ENCODE results near the gene DACH2. TPM values are rescaled to one million over a fixed set of nuclear protein-coding genes. Genes with fewer than 3 reads are reported as not detected.

The DACH2 gene
- total RNA-seq, 1 experiment from 2014 or later, result 1.0 TPM

- Histone ChIP-seq H3K9ac (ENCODE audit: extremely low read depth, insufficient read length, low read length) (no peak overlapping the region), H3K79me2 (ENCODE audit: insufficient read depth, low read length) (no peaks in the 10 kb centered on the region), H4K91ac (ENCODE audit: insufficient read length, low read depth, low read length) (no peak overlapping the region), H2AK5ac (ENCODE audit: insufficient read length, low read length) (no peak overlapping the region), H2BK12ac (ENCODE audit: insufficient read length, low read depth, low read length) (no peak overlapping the region), H3K27me3 (ENCODE audit: insufficient read depth, low read length) (no peaks in the 10 kb centered on the region), H3K4ac (ENCODE audit: low read depth, low read length) (no peak overlapping the region), H2BK120ac (ENCODE audit: low read depth, low read length, poor library complexity, severe bottlenecking) (no peak overlapping the region), H2BK15ac (ENCODE audit: low read depth, low read length) (no peak overlapping the region), H2AFZ (ENCODE audit: low read length) (peak overlapping the region; percentile 73), H3K18ac (ENCODE audit: insufficient read length, low read depth, low read length) (no peak overlapping the region), H3K79me1 (ENCODE audit: insufficient read depth, low read depth, low read length, poor library complexity, severe bottlenecking) (no peaks in the 10 kb centered on the region), H3K4me1 (ENCODE audit: insufficient read depth, low read length) (no peaks in the 10 kb centered on the region), H3K27ac (ENCODE audit: insufficient read length, low read depth, low read length) (no peak overlapping the region), H4K20me1 (ENCODE audit: control insufficient read depth, insufficient read depth, insufficient read length) (no peaks in the 10 kb centered on the region), H2BK5ac (ENCODE audit: insufficient read length, low read length) (no peak overlapping the region), H3K14ac (ENCODE audit: insufficient read depth, low read length) (no peak overlapping the region), H3K4me2 (ENCODE audit: insufficient read depth, insufficient read length, low read length) (no peak overlapping the region), H4K8ac (replicated peaks; ENCODE audit: insufficient read length, low read depth, low read length) (no peak overlapping the region), H3K56ac (ENCODE audit: insufficient read length, low read depth, low read length) (no peak overlapping the region), H2BK20ac (ENCODE audit: low read depth, low read length, poor library complexity, severe bottlenecking) (no peak overlapping the region), H3T11ph (ENCODE audit: low read length) (no peak overlapping the region), H4K5ac (ENCODE audit: insufficient read length, low read depth, low read length) (no peak overlapping the region), H3K23ac (ENCODE audit: insufficient read length, low read depth, low read length) (no peak overlapping the region), H3K23me2 (ENCODE audit: insufficient read length, low read depth, low read length, poor library complexity, severe bottlenecking) (no peaks in the 10 kb centered on the region), H3K9me3 (ENCODE audit: control insufficient read depth, low read depth, low read length) (no peaks in the 10 kb centered on the region)
- no peaks in the 10 kb centered on the region for H3K27me3 Mint-ChIP-seq (ENCODE audit: low read depth)
- no peak for DNase-seq
- WGBS (ENCODE audit: extremely low coverage, insufficient read length, low lambda C conversion rate), result no CpG with 5 or more reads among the region's 3 CpGs
- no peak overlapping the region for H3K4me3 Mint-ChIP-seq
- H3K4me1 Mint-ChIP-seq, result no peaks in the 10 kb centered on the region
- H3K36me3 Mint-ChIP-seq (ENCODE audit: insufficient read depth in 1 of 3, low read depth in 3 of 3), result no peaks in the 10 kb centered on the region
- H3K27ac Mint-ChIP-seq, result no peak overlapping the region
- H3K9me3 Mint-ChIP-seq, result peaks cover 0 to 10% of the 10 kb centered on the region in 2 experiments; a peak in 2 of 5 replicates
- TF ChIP-seq CTCF (conservative IDR thresholded peaks at IDR 0.05), result peak; percentile 74
Observed at GRCh38 chrX:86133761-86134160, 14.5 kb upstream of the DACH2 start.
